ENCODE data around the gene TPST1. TPM values are rescaled to one million over a fixed set of nuclear protein-coding genes. Genes with fewer than 3 reads are reported as not detected.

TPST1 gene
- total and polyA plus RNA-seq, 2 of the 8 experiments (the other 6 are each of a cell fraction or from before 2014, with no cell fraction given), result 8.2 to 18.4 TPM

DNA sequence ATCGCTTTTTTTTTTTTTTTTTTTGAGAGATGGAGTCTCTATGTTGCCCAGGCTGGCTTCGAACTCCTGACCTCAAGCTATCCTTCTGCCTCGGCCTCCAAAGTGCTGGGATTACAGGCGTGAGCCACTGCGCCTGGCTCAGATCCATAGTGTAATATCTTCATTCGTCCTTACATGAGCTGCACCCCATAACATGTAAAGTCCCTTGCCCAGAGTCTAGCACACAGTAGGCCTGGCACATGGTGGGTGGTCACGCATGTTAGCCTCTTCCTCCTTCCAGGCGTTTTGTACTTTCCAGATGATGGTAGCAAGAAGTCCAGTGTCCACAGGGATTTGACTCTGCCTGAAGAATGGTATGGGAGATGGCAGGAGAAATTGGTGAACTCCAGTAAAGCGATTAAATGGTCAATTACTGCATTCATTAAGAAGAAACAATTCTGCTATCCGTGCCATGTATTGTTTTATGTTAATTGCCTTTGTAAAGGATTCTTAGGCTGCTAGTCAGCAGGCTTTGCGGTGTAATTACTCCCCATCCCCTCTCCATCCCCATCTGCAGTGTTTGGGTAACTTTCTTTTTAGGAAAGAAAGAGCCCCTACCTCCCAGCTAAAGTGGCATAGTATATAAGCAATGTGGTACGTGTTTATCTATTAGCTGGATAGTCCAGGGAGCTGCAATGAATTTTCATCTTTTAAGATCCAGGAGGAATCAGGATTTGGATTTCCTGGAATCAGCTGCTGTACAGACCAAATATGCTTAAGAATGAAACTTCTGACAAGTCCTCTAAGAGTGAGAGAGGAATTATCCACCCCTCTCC lies 1.2 kb downstream of the TPST1 start (continued):
- TF ChIP-seq CHD2 (IDR thresholded peaks at IDR 0.05; ENCODE audit: low read length) (no peak), TCF12 (IDR thresholded peaks at IDR 0.05; ENCODE audit: low read depth, low read length) (no peak)

Data from H1 (cell line).